Neural progenitor cell (in vitro differentiated cells): ENCODE data around the gene ARL2. TPM values are rescaled to one million over a fixed set of nuclear protein-coding genes. Genes with fewer than 3 reads are reported as not detected.
A peak's percentile ranks its signal among the peaks of the same experiment; 100 is the strongest.

ENCODE experiments used
- DNase-seq: peaks from one replicate; pipeline ENCODE4 v3.0.0-alpha.2; 2016; ENCODE audit warnings: low spot score
- H2AFZ ChIP-seq: fragments of 200-600 bp; sonication (generic); replicated peaks from 2 replicates; pipeline ENCODE4 v1.6.1; 2016; ENCODE audit warnings: antibody characterized with exemption
- H3F3A ChIP-seq: fragments of 200-600 bp; sonication (generic); 2 replicates; pipeline ENCODE4 v1.6.1; 2016; ENCODE audit warnings: antibody characterized with exemption, low read depth
- H3K27ac ChIP-seq: fragments of 200-600 bp; sonication (generic); 2 replicates; pipeline ENCODE4 v1.5.1; 2016; ENCODE audit warnings: mild to moderate bottlenecking
- H3K27me3 ChIP-seq: fragments of 200-600 bp; sonication (generic); 2 replicates; pipeline ENCODE4 v1.6.1; 2016; ENCODE audit warnings: mild to moderate bottlenecking, moderate library complexity
- H3K36me3 ChIP-seq: fragments of 200-600 bp; sonication (generic); 2 replicates; pipeline ENCODE4 v1.5.1; 2016
- H3K4me1 ChIP-seq: fragments of 200-600 bp; sonication (generic); 2 replicates; pipeline ENCODE4 v1.6.1; 2016; ENCODE audit warnings: mixed run types
- H3K4me2 ChIP-seq: fragments of 200-600 bp; sonication (generic); 2 replicates; pipeline ENCODE4 v1.6.1; 2016
- H3K4me3 ChIP-seq: fragments of 200-600 bp; sonication (generic); 2 replicates; pipeline ENCODE4 v1.5.1; 2016
- H3K79me2 ChIP-seq: fragments of 200-600 bp; sonication (generic); 2 replicates; pipeline ENCODE4 v1.6.1; 2016; ENCODE audit warnings: low read depth
- H3K9ac ChIP-seq: fragments of 200-600 bp; sonication (generic); 2 replicates; pipeline ENCODE4 v1.6.1; 2016
- H3K9me3 ChIP-seq: fragments of 200-600 bp; sonication (generic); 2 replicates; pipeline ENCODE4 v1.5.1; 2016; ENCODE audit warnings: low read depth
- H4K20me1 ChIP-seq: fragments of 200-600 bp; sonication (generic); 2 replicates; pipeline ENCODE4 v1.6.1; 2016; ENCODE audit warnings: low read depth
- H3K27ac Mint-ChIP-seq: 3 replicates; pipeline ENCODE4 v1.8.0; 2021; ENCODE audit warnings: mixed read lengths
- H3K27me3 Mint-ChIP-seq: 2 replicates; pipeline ENCODE4 v1.8.0; 2022; ENCODE audit warnings: low read depth, mild to moderate bottlenecking, inconsistent platforms, moderate library complexity, mixed read lengths; ENCODE audit not compliant: insufficient read depth
- H3K36me3 Mint-ChIP-seq: 3 replicates; pipeline ENCODE4 v1.8.0; 2021; ENCODE audit warnings: mixed read lengths
- H3K4me1 Mint-ChIP-seq: 3 replicates; pipeline ENCODE4 v1.8.0; 2021; ENCODE audit warnings: mixed read lengths
- H3K4me3 Mint-ChIP-seq: 3 replicates; pipeline ENCODE4 v1.8.0; 2021; ENCODE audit warnings: mild to moderate bottlenecking, moderate library complexity, mixed read lengths
- H3K9me3 Mint-ChIP-seq: 3 replicates; pipeline ENCODE4 v1.8.0; 2020; ENCODE audit warnings: mixed read lengths
- CTCF ChIP-seq: fragments of 200-600 bp; sonication (generic); IDR thresholded peaks from 2 replicates; pipeline ENCODE4 v1.5.1; 2017; ENCODE audit warnings: antibody characterized with exemption, mild to moderate bottlenecking
- EZH2 ChIP-seq: fragments of 200-600 bp; sonication (generic); IDR thresholded peaks from 2 replicates; pipeline ENCODE4 v1.6.1; 2017; ENCODE audit warnings: antibody characterized with exemption, mild to moderate bottlenecking, moderate library complexity
- EZH2phosphoT487 ChIP-seq: fragments of 200-600 bp; sonication (generic); IDR thresholded peaks from 2 replicates; pipeline ENCODE4 v1.6.1; 2017; ENCODE audit warnings: antibody characterized with exemption
- total RNA-seq: library from RNA; depleted of rRNA; stranded (reverse); fragments of >200 nt; gene quantifications from 2 replicates; pipeline ENCODE4 v1.2.3, GENCODE V29; 2015; ENCODE audit warnings: low replicate concordance

ARL2 gene
- total RNA-seq, 1 donor from 2014 or later: 171 TPM

GRCh38 chr11:64996710-64997380, 17.1 kb upstream of the ARL2 start, which contains the start of gene BATF2:
TSS of gene BATF2 (minus strand) at chr11:64996971. CDS start at chr11:64996914, 57 bp downstream.
- TF ChIP-seq CTCF (peak; percentile 63), EZH2 (no peak), EZH2phosphoT487 (no peak)
- Histone ChIP-seq H2AFZ (peak within 1 kb of the TSS; percentile 92), H3K4me1 (no peaks in the 10 kb centered on the region), H3K27ac (no peak within 1 kb of the TSS), H3K4me3 (no peak within 1 kb of the TSS), H3K27me3 (no peaks in the 10 kb centered on the region), H3F3A (peaks cover 6% of the 10 kb centered on the region), H4K20me1 (no peaks in the 10 kb centered on the region), H3K9me3 (no peaks in the 10 kb centered on the region), H3K4me2 (peak within 1 kb of the TSS; percentile 10), H3K79me2 (no peaks in the 10 kb centered on the region), H3K36me3 (no peaks in the 10 kb centered on the region), H3K9ac (no peak within 1 kb of the TSS)
- H3K27ac Mint-ChIP-seq: peak within 1 kb of the TSS; percentile 85
- peak within 1 kb of the TSS; percentile 63 for H3K4me3 Mint-ChIP-seq
- H3K4me1 Mint-ChIP-seq: peaks cover 12% of the 10 kb centered on the region
- no peaks in the 10 kb centered on the region for H3K9me3 Mint-ChIP-seq
- no peaks in the 10 kb centered on the region for H3K36me3 Mint-ChIP-seq
- peak; percentile 86 for DNase-seq
- H3K27me3 Mint-ChIP-seq: peaks cover 7% of the 10 kb centered on the region

GRCh38 chr11:64998141-64998540, 15.8 kb upstream of the ARL2 start:
- Mint-ChIP-seq H3K36me3 (no peaks in the 10 kb centered on the region), H3K27ac (no peak overlapping the region), H3K4me3 (no peak overlapping the region), H3K4me1 (peaks cover 12% of the 10 kb centered on the region), H3K27me3 (peaks cover 10% of the 10 kb centered on the region), H3K9me3 (no peaks in the 10 kb centered on the region)
- Histone ChIP-seq H3F3A (peaks cover 6% of the 10 kb centered on the region), H3K27me3 (no peaks in the 10 kb centered on the region), H3K4me1 (no peaks in the 10 kb centered on the region), H2AFZ (no peak overlapping the region), H3K4me2 (no peak overlapping the region), H3K9ac (no peak overlapping the region), H4K20me1 (no peaks in the 10 kb centered on the region), H3K9me3 (no peaks in the 10 kb centered on the region), H3K27ac (no peak overlapping the region), H3K4me3 (no peak overlapping the region), H3K36me3 (no peaks in the 10 kb centered on the region), H3K79me2 (no peaks in the 10 kb centered on the region)
- TF ChIP-seq CTCF (no peak), EZH2phosphoT487 (no peak), EZH2 (no peak)
- no peak for DNase-seq

GRCh38 chr11:64998690-64999431, 15.1 kb upstream of the ARL2 start:
- no peaks in the 10 kb centered on the region for H3K27me3 ChIP-seq
- H3K9ac ChIP-seq: no peak overlapping the region
- H3F3A ChIP-seq: peaks cover 6% of the 10 kb centered on the region
- Mint-ChIP-seq H3K9me3 (no peaks in the 10 kb centered on the region), H3K36me3 (no peaks in the 10 kb centered on the region), H3K27me3 (peaks cover 13% of the 10 kb centered on the region), H3K4me1 (peaks cover 12% of the 10 kb centered on the region), H3K27ac (peak overlapping the region; percentile 37), H3K4me3 (no peak overlapping the region)
- TF ChIP-seq EZH2: no peak
- TF ChIP-seq CTCF: no peak
- no peak for TF ChIP-seq EZH2phosphoT487
- no peak overlapping the region for H3K4me3 ChIP-seq
- no peaks in the 10 kb centered on the region for H3K79me2 ChIP-seq
- no peak for DNase-seq
- no peaks in the 10 kb centered on the region for H3K36me3 ChIP-seq
- H3K4me2 ChIP-seq: no peak overlapping the region
- no peaks in the 10 kb centered on the region for H3K4me1 ChIP-seq
- no peaks in the 10 kb centered on the region for H3K9me3 ChIP-seq
- H3K27ac ChIP-seq: no peak overlapping the region
- no peak overlapping the region for H2AFZ ChIP-seq
- H4K20me1 ChIP-seq: no peaks in the 10 kb centered on the region
